GM12878 (cell line): Measurements from ENCODE around the gene LDLRAD4.

Experiments used
- BCL11A ChIP-seq: IDR thresholded peaks from 2 replicates; pipeline ENCODE4 v1.6.1; 2011; ENCODE audit warnings: low read depth, low read length
- CREM ChIP-seq: IDR thresholded peaks from 2 replicates; pipeline ENCODE4 v1.6.1; 2014; ENCODE audit warnings: antibody characterized with exemption, low read depth
- CTCF ChIP-seq, 3 experiments: IDR thresholded peaks in 2 of 3; conservative IDR thresholded peaks in 1 of 3; 2 replicates each; pipeline ENCODE4 v1.5.1; 2011; ENCODE audit warnings: low read depth in 3 of 3, low read length in 3 of 3, mild to moderate bottlenecking in 3 of 3, control low read depth in 2 of 3, moderate library complexity in 2 of 3, inconsistent platforms in 1 of 3, mixed read lengths in 1 of 3; ENCODE audit not compliant: control insufficient read depth in 2 of 3, insufficient read depth in 1 of 3; ENCODE audit errors: extremely low read depth in 1 of 3
- EP300 ChIP-seq, 2 experiments: fragments of 150-350 bp in 1 of 2; IDR thresholded peaks; 2 replicates each; pipeline ENCODE4 v1.6.1; 2011 to 2012; ENCODE audit warnings: low read depth in 2 of 2, low read length in 2 of 2, borderline replicate concordance in 1 of 2, improper control_type of control experiment in 1 of 2, inconsistent platforms in 1 of 2; ENCODE audit not compliant: control insufficient read depth in 1 of 2
- ESRRA ChIP-seq: IDR thresholded peaks from 2 replicates; pipeline ENCODE4 v1.6.1; 2012; ENCODE audit warnings: mild to moderate bottlenecking, low read length, improper control_type of control experiment
- EZH2 ChIP-seq: IDR thresholded peaks from 2 replicates; pipeline ENCODE4 v1.6.1; 2012; ENCODE audit warnings: low read depth, mild to moderate bottlenecking, control low read depth, inconsistent platforms, low read length, borderline replicate concordance; ENCODE audit not compliant: control insufficient read depth
- HDAC6 ChIP-seq: fragments of 200-600 bp; sonication (generic); IDR thresholded peaks from one replicate; pipeline ENCODE4 v1.8.0; 2017; ENCODE audit warnings: antibody characterized with exemption; ENCODE audit not compliant: unreplicated experiment
- MAX ChIP-seq: IDR thresholded peaks from 2 replicates; pipeline ENCODE4 v1.6.1; 2012; ENCODE audit warnings: low read depth, low read length, improper control_type of control experiment
- NFYA ChIP-seq: IDR thresholded peaks from 2 replicates; pipeline ENCODE4 v1.6.1; 2011; ENCODE audit warnings: low read depth, mild to moderate bottlenecking, low read length, improper control_type of control experiment, borderline replicate concordance
- NR2C2 ChIP-seq: IDR thresholded peaks from 2 replicates; pipeline ENCODE4 v1.6.1; 2011; ENCODE audit warnings: borderline replicate concordance, low read depth; ENCODE audit not compliant: control insufficient read depth, insufficient read length
- POLR2A ChIP-seq: IDR thresholded peaks from 2 replicates; pipeline ENCODE4 v1.6.1; 2011; ENCODE audit warnings: low read depth, mild to moderate bottlenecking, low read length
- SMC3 ChIP-seq: IDR thresholded peaks from 2 replicates; pipeline ENCODE4 v1.6.1; 2011; ENCODE audit warnings: low read length, improper control_type of control experiment, borderline replicate concordance
- TAF1 ChIP-seq: IDR thresholded peaks from 2 replicates; pipeline ENCODE4 v1.6.1; 2011; ENCODE audit warnings: mild to moderate bottlenecking, low read depth, low read length, borderline replicate concordance
- ZNF274 ChIP-seq: IDR thresholded peaks from one replicate; pipeline ENCODE4 v1.8.0; 2011; ENCODE audit not compliant: insufficient read length, insufficient read depth

- TF ChIP-seq CTCF (IDR thresholded peaks at IDR 0.05 in 2 of 3, conservative IDR thresholded peaks at IDR 0.05 in 1 of 3; ENCODE audit: control insufficient read depth in 2 of 3, extremely low read depth in 1 of 3, insufficient read depth in 1 of 3, low read depth in 3 of 3, low read length in 3 of 3) (no peak), SMC3 (no peak), NR2C2 (no peak), POLR2A (no peak), HDAC6 (no peak), NFYA (no peak), MAX (no peak), ESRRA (no peak), EP300 (IDR thresholded peaks at IDR 0.05; ENCODE audit: borderline replicate concordance in 1 of 2, control insufficient read depth in 1 of 2, low read depth in 2 of 2, low read length in 2 of 2) (no peak), EZH2 (no peak), ZNF274 (no peak), BCL11A (no peak), CREM (no peak), TAF1 (no peak)
Observed at GRCh38 chr18:13214609-13215008, 4.0 kb upstream of the LDLRAD4 start.
